Renal pelvis (tissue), 4 donors: ENCODE data around the gene DHX36. TPM values are rescaled to one million over a fixed set of nuclear protein-coding genes. Genes with fewer than 3 reads are reported as not detected.

Experiments used
- DNase-seq: peaks from one replicate; pipeline ENCODE4 v3.0.0-alpha.2; 2013
- polyA plus RNA-seq, 3 donors: library from polyadenylated mRNA; unstranded; fragments of 120-200 nt; gene quantifications; one replicate each; pipeline ENCODE4 v1.2.1, GENCODE V29; 2013; ENCODE audit not compliant: insufficient read length in 3 of 3

Gene DHX36
- polyA plus RNA-seq, 3 donors = 71.2 to 86.4 (median 78.4) TPM

GRCh38 chr3:154235330-154235729 lies 89.0 kb downstream of the DHX36 start:
- no peak for DNase-seq

GRCh38 chr3:154229217-154229590 lies 95.1 kb downstream of the DHX36 start:
- DNase-seq = no peak

DNA sequence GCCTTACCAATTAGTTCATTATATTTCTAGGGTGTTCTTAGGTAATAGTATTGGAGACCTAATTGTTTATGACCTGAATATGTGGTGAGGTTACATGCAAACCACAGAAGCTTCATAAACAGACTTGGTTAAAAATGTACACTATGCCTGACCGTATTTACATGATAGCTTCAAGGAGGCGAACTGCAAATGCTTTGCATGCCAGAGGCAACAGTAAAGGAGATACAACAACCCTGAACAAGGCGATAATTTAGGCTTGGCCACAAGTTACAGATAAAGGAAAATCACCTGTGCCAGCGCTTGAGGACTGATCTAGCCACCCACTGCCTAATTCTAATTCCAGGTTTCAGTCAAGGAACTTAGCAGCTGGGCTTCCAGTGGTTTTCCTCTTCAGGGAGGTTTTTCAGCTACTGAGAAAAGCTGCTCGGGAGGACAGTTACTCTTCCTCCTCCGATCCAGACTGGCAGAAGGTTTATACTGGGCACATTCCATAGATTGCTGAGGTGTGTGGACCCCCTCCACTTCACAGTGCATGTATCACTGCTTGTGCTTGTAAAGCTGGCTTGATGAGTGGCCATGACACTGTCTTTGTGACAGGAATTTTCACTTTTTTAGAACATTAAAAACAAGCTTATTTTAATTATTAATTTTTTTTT lies 95.6 kb downstream of the DHX36 start:
- DNase-seq = no peak

GRCh38 chr3:154227531-154227930 lies 96.8 kb downstream of the DHX36 start:
- peak; percentile 12 for DNase-seq

DNA sequence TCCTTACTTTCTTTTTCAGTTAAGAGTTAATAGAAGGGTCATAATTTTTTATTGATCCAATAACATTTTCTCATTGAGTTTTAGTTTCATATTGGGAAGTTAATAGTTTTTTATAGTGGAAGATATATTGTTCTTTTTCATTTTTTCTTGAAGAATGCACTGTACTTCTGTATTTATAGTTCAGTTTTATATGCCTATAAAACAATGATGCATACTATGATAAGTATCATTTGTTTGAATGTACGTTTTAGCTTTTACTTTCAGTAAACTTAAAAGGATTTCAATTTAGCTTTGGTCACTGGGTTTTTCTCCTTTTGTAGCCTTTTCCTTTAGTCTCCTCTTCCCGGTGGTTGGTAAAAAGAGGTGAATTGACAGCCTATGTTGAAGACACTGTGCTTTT lies 98.8 kb downstream of the DHX36 start:
- DNase-seq = no peak

DNA sequence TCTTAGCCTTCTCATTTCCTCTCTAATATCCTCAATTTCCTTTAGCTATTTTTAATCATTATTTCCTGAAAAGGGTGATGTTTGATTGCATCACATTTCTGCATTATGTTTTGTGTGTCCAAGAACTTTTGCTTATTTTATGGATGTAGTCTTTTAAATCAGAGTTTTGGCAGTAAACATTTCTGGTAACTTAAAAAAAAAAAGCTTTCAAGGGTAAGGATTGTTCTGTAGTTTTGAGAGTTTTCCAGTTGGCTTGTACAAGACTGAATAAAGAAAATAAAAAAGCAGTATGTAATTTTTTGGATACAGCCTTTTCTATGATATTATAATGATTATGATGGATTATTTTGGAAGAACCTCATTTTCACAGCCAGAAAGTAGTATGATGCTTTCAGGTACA lies 99.4 kb downstream of the DHX36 start:
- DNase-seq = no peak

- DNase-seq = no peak
Observed at GRCh38 chr3:154224366-154224765, 99.9 kb downstream of the DHX36 start.

GRCh38 chr3:154223519-154223918 lies 100.8 kb downstream of the DHX36 start:
- DNase-seq = no peak

Other genes with a start within 250 kb of the DHX36 start
- gene ARHGEF26, start 203.1 kb downstream of the DHX36 start, polyA plus RNA-seq = 10 to 100 TPM; 13.4 to 17.0 (median 16.6) TPM
- gene GPR149, start 105.7 kb upstream of the DHX36 start, polyA plus RNA-seq = not detected